IMR-90 (cell line): ENCODE results near the gene NHEJ1. TPM values are rescaled to one million over a fixed set of nuclear protein-coding genes. Genes with fewer than 3 reads are reported as not detected.
A peak's percentile ranks its signal among the peaks of the same experiment; 100 is the strongest.

Source experiments
- ATAC-seq: fragments of 200-7000 bp; cut with Tn5 transposase; 2 replicates; pipeline ENCODE4 v1.9.1; 2020; ENCODE audit warnings: low read depth, mild to moderate bottlenecking, moderate library complexity
- BruUV-seq: library from RNA; stranded (reverse); fragments of 400-500 nt; replicated peaks from 2 replicates; lab custom pipeline; 2021; lab: Mats Ljungman, UMichigan
- CTCF ChIA-PET: fragments of 300-600 bp; formaldehyde crosslinking; extraction: SDS; loops from one replicate; lab custom pipeline; 2021; ENCODE audit warnings: antibody characterized with exemption; lab: Yijun Ruan, JAX
- POLR2A ChIA-PET: fragments of 300-600 bp; sonication (Branson Sonifier 250); formaldehyde crosslinking; loops from one replicate; lab custom pipeline; 2022; ENCODE audit warnings: antibody characterized with exemption; ENCODE audit not compliant: unreplicated experiment; lab: Charles Lee
- DNase-seq: peaks from one replicate; pipeline ENCODE4 v3.0.0; 2013
- H2AFZ ChIP-seq: replicated peaks from 2 replicates; pipeline ENCODE3; 2013; ENCODE audit warnings: low read length, mild to moderate bottlenecking; ENCODE audit not compliant: poor library complexity
- H2AK5ac ChIP-seq: 2 replicates; pipeline ENCODE4 v1.6.1; 2013; ENCODE audit warnings: low read depth, low read length, inconsistent platforms
- H2AK9ac ChIP-seq: replicated peaks from 2 replicates; pipeline ENCODE3; 2013; ENCODE audit warnings: mild to moderate bottlenecking, low read depth, low read length, moderate library complexity; ENCODE audit not compliant: poor library complexity
- H2BK120ac ChIP-seq: 2 replicates; pipeline ENCODE4 v1.6.1; 2013; ENCODE audit warnings: low read depth, low read length, inconsistent platforms
- H2BK15ac ChIP-seq: 3 replicates; pipeline ENCODE4 v1.6.1; 2013; ENCODE audit warnings: low read depth, low read length, inconsistent platforms
- H2BK20ac ChIP-seq: 2 replicates; pipeline ENCODE4 v1.6.1; 2013; ENCODE audit warnings: low read depth, mild to moderate bottlenecking, inconsistent platforms, low read length, moderate library complexity
- H2BK5ac ChIP-seq: 2 replicates; pipeline ENCODE4 v1.6.1; 2013; ENCODE audit warnings: mild to moderate bottlenecking, low read depth, low read length, inconsistent platforms; ENCODE audit not compliant: poor library complexity, severe bottlenecking
- H3K14ac ChIP-seq: replicated peaks from 2 replicates; pipeline ENCODE4 v1.6.1; 2013; ENCODE audit warnings: low read depth, low read length, inconsistent platforms
- H3K18ac ChIP-seq: 2 replicates; pipeline ENCODE4 v1.6.1; 2013; ENCODE audit warnings: low read depth, low read length, control low read depth
- H3K23ac ChIP-seq: 2 replicates; pipeline ENCODE4 v1.6.1; 2013; ENCODE audit warnings: low read depth, low read length, inconsistent platforms
- H3K27ac ChIP-seq: 2 replicates; pipeline ENCODE4 v1.5.1; 2013; ENCODE audit warnings: mild to moderate bottlenecking, control low read depth, low read length; ENCODE audit not compliant: insufficient read depth
- H3K27me3 ChIP-seq: 2 replicates; pipeline ENCODE4 v1.6.1; 2013; ENCODE audit warnings: low read length; ENCODE audit not compliant: control insufficient read depth, insufficient read depth
- H3K36me3 ChIP-seq: 2 replicates; pipeline ENCODE4 v1.6.1; 2013; ENCODE audit warnings: low read length, mixed read lengths; ENCODE audit not compliant: control insufficient read depth, insufficient read depth
- H3K4ac ChIP-seq: 2 replicates; pipeline ENCODE4 v1.6.1; 2013; ENCODE audit warnings: low read depth, low read length, inconsistent platforms
- H3K4me1 ChIP-seq: 2 replicates; pipeline ENCODE4 v1.6.1; 2013; ENCODE audit warnings: low read length, mixed read lengths; ENCODE audit not compliant: control insufficient read depth, insufficient read depth
- H3K4me2 ChIP-seq: 2 replicates; pipeline ENCODE4 v1.6.1; 2013; ENCODE audit warnings: low read depth, mild to moderate bottlenecking, control low read depth, low read length, moderate library complexity
- H3K4me3 ChIP-seq: 2 replicates; pipeline ENCODE4 v1.5.1; 2013; ENCODE audit warnings: low read depth, mild to moderate bottlenecking, control low read depth, low read length, moderate library complexity; ENCODE audit not compliant: insufficient read depth
- H3K56ac ChIP-seq: 2 replicates; pipeline ENCODE4 v1.6.1; 2013; ENCODE audit warnings: low read length, inconsistent platforms; ENCODE audit not compliant: insufficient read depth; ENCODE audit errors: extremely low read depth
- H3K79me1 ChIP-seq, 2 experiments: 2 replicates each; pipeline ENCODE4 v1.6.1; 2013; ENCODE audit warnings: low read length in 2 of 2, inconsistent platforms in 1 of 2, low read depth in 1 of 2
- H3K9ac ChIP-seq: 2 replicates; pipeline ENCODE4 v1.6.1; 2013; ENCODE audit warnings: low read depth, low read length, control low read depth
- H3K9me1 ChIP-seq: 2 replicates; pipeline ENCODE4 v1.6.1; 2013; ENCODE audit warnings: low read length, inconsistent platforms; ENCODE audit not compliant: insufficient read depth
- H3K9me3 ChIP-seq: 2 replicates; pipeline ENCODE4 v1.6.1; 2013; ENCODE audit warnings: low read length; ENCODE audit not compliant: control insufficient read depth, insufficient read depth
- H4K20me1 ChIP-seq: 2 replicates; pipeline ENCODE4 v1.6.1; 2013; ENCODE audit warnings: low read length, inconsistent platforms; ENCODE audit not compliant: insufficient read depth
- H4K5ac ChIP-seq: 2 replicates; pipeline ENCODE4 v1.6.1; 2013; ENCODE audit warnings: mild to moderate bottlenecking, low read depth, low read length, control low read depth
- H4K8ac ChIP-seq, 2 experiments: 2 replicates each; pipeline ENCODE4 v1.6.1; 2013; ENCODE audit warnings: low read depth in 2 of 2, low read length in 2 of 2, control low read depth in 1 of 2, inconsistent platforms in 1 of 2
- H4K91ac ChIP-seq: 2 replicates; pipeline ENCODE4 v1.6.1; 2013; ENCODE audit warnings: low read depth, low read length, inconsistent platforms; ENCODE audit not compliant: insufficient read depth
- BHLHE40 ChIP-seq: fragments of 150-350 bp; IDR thresholded peaks from 2 replicates; pipeline ENCODE4 v1.6.1; 2016; ENCODE audit warnings: mild to moderate bottlenecking, low read depth, low read length
- CEBPB ChIP-seq: IDR thresholded peaks from 2 replicates; pipeline ENCODE4 v1.6.1; 2012; ENCODE audit warnings: low read depth, low read length, improper control_type of control experiment
- CHD1 ChIP-seq: IDR thresholded peaks from 2 replicates; pipeline ENCODE4 v1.6.1; 2012; ENCODE audit warnings: low read depth, low read length, improper control_type of control experiment
- CTCF ChIP-seq: conservative IDR thresholded peaks from 2 replicates; pipeline ENCODE4 v1.5.1; 2012; ENCODE audit warnings: mild to moderate bottlenecking, low read depth, low read length, improper control_type of control experiment
- ELK1 ChIP-seq: fragments of 150-350 bp; IDR thresholded peaks from 2 replicates; pipeline ENCODE4 v1.6.1; 2016; ENCODE audit warnings: low read depth, mild to moderate bottlenecking, low read length, moderate library complexity, borderline replicate concordance
- FOS ChIP-seq: fragments of 150-350 bp; IDR thresholded peaks from 2 replicates; pipeline ENCODE4 v1.6.1; 2016; ENCODE audit warnings: low read depth, low read length
- MAFK ChIP-seq: IDR thresholded peaks from 2 replicates; pipeline ENCODE4 v1.6.1; 2012; ENCODE audit warnings: low read depth, low read length, improper control_type of control experiment
- MAZ ChIP-seq: IDR thresholded peaks from 2 replicates; pipeline ENCODE4 v1.6.1; 2012; ENCODE audit warnings: low read depth, mild to moderate bottlenecking, low read length, improper control_type of control experiment, moderate library complexity, borderline replicate concordance
- MXI1 ChIP-seq: IDR thresholded peaks from 2 replicates; pipeline ENCODE4 v1.6.1; 2012; ENCODE audit warnings: low read depth, mild to moderate bottlenecking, low read length, moderate library complexity, borderline replicate concordance
- NFE2L2 ChIP-seq: fragments of 150-350 bp; IDR thresholded peaks from 2 replicates; pipeline ENCODE4 v1.6.1; 2016; ENCODE audit warnings: low read depth, mild to moderate bottlenecking, low read length
- POLR2A ChIP-seq: IDR thresholded peaks from 2 replicates; pipeline ENCODE4 v1.6.1; 2012; ENCODE audit warnings: mild to moderate bottlenecking, low read depth, low read length
- RAD21 ChIP-seq: IDR thresholded peaks from 2 replicates; pipeline ENCODE4 v1.6.1; 2012; ENCODE audit warnings: low read length, improper control_type of control experiment
- RCOR1 ChIP-seq: IDR thresholded peaks from 2 replicates; pipeline ENCODE4 v1.6.1; 2012; ENCODE audit warnings: mild to moderate bottlenecking, low read length, improper control_type of control experiment; ENCODE audit not compliant: insufficient replicate concordance
- RFX5 ChIP-seq: IDR thresholded peaks from 2 replicates; pipeline ENCODE4 v1.8.0; 2012; ENCODE audit warnings: low read depth, mild to moderate bottlenecking, low read length, moderate library complexity
- SMC3 ChIP-seq: fragments of 150-350 bp; IDR thresholded peaks from 2 replicates; pipeline ENCODE4 v1.6.1; 2016; ENCODE audit warnings: low read depth, mild to moderate bottlenecking, antibody characterized with exemption, low read length, moderate library complexity
- USF2 ChIP-seq: fragments of 150-350 bp; IDR thresholded peaks from 2 replicates; pipeline ENCODE4 v1.6.1; 2017; ENCODE audit warnings: mild to moderate bottlenecking, antibody characterized with exemption, low read length, low read depth
- WGBS, 2 experiments: methylation state at CpG; one replicate each; pipeline versions ENCODE4 v1.1.5 to v1.1.7; 2013; ENCODE audit warnings: missing lambda C conversion rate in 2 of 2; ENCODE audit not compliant: insufficient read length in 1 of 2; ENCODE audit errors: extremely low coverage in 2 of 2; 5-methylcytosine and 5-hydroxymethylcytosine counted together
- dilution Hi-C: fragments of 300-500 bp; cut with HindIII; formaldehyde crosslinking; loops from one replicate; pipeline ENCODE4 v1.14.3; 2018; ENCODE audit warnings: low sequenced_read_pairs; ENCODE audit not compliant: unreplicated experiment
- in situ Hi-C: fragments of 300-500 bp; cut with MboI; formaldehyde crosslinking; loops from 3 replicates; pipeline ENCODE4 v1.14.3; 2019; ENCODE audit warnings: low sequenced_read_pairs, inconsistent platforms, mixed read lengths
- intact Hi-C: fragments of 100-400 bp; cut with micrococcal nuclease; formaldehyde crosslinking; loops from 2 replicates; pipeline ENCODE4 v1.10.0; 2022
- polyA plus RNA-seq, 3 experiments: library from polyadenylated mRNA; depleted of rRNA; stranded (reverse); fragments of >200 nt; gene quantifications; 2 replicates each; pipeline ENCODE4 v1.2.3, GENCODE V29; 2012; ENCODE audit warnings: low replicate concordance in 1 of 3
- total RNA-seq: library from RNA; depleted of rRNA; stranded (reverse); fragments of >200 nt; gene quantifications from 2 replicates; pipeline ENCODE4 v1.2.3, GENCODE V29; 2012

The NHEJ1 gene
- total and polyA plus RNA-seq, 2 of the 4 experiments (the other 2 are of a cell fraction) = 12.5 to 23.1 TPM

- peak overlapping the region; percentile 86 for H3K27ac ChIP-seq
- H2BK120ac ChIP-seq = no peak overlapping the region
- H3K4me3 ChIP-seq = peak overlapping the region; percentile 51
- ATAC-seq (no peak), DNase-seq (no peak)
- peak overlapping the region; percentile 8; the same call in 1 of the 2 replicates for H3K18ac ChIP-seq
- H3K9me1 ChIP-seq = peaks cover 8% of the 10 kb centered on the region; the same call in 1 of the 2 replicates
- peak overlapping the region; percentile 77; the same call in 1 of the 2 replicates for H4K91ac ChIP-seq
- dilution Hi-C loops = no loop called here
- 12% methylated on average over 5 of the region's 7 CpGs; no CpG with 5 or more reads in 1 of the 2 experiments for WGBS, 2 experiments
- H3K56ac ChIP-seq = peak overlapping the region; percentile 52
- H3K23ac ChIP-seq = peak overlapping the region; percentile 88
- H3K4me1 ChIP-seq = peaks cover 16% of the 10 kb centered on the region
- peak overlapping the region; percentile 59 for H2AK5ac ChIP-seq
- H2AK9ac ChIP-seq = peak overlapping the region; percentile 95
- H3K4me2 ChIP-seq = peak overlapping the region; percentile 68
- peak overlapping the region; percentile 64 for H2BK5ac ChIP-seq
- in situ Hi-C loops = loop anchor here (5.0 kb wide), 1 partner anchor 34 kb away; the partner anchor contains the start of gene SLC23A3
- H3K14ac ChIP-seq = peak overlapping the region; percentile 96
- peak overlapping the region; percentile 8; the same call in 1 of the 3 replicates for H2BK15ac ChIP-seq
- no peak for TF ChIP-seq SMC3
- no peak for TF ChIP-seq USF2
- TF ChIP-seq MAZ = no peak
- TF ChIP-seq NFE2L2 = no peak
- TF ChIP-seq MXI1 = no peak
- no peak for TF ChIP-seq RFX5
- no peak for TF ChIP-seq CTCF
- TF ChIP-seq MAFK = no peak
- no peak for TF ChIP-seq RAD21
- TF ChIP-seq BHLHE40 = no peak
- TF ChIP-seq POLR2A = no peak
- TF ChIP-seq ELK1 = no peak
- TF ChIP-seq CEBPB = no peak
- no peak for TF ChIP-seq FOS
- TF ChIP-seq CHD1 = no peak
- no peak for TF ChIP-seq RCOR1
- peak overlapping the region; percentile 93 for H3K9ac ChIP-seq
- BruUV-seq = no TSS peak
- CTCF ChIA-PET = interaction anchor here (1.0 to 1.1 kb wide), 3 partner anchors 13 to 71 kb away, joined by 3 read pairs; partner anchors contain the start of gene ABCB6
- intact Hi-C loops = loop anchor here (1.0 to 2.0 kb wide), 2 partner anchors 29 to 46 kb away; partner anchors contain the start of genes CNPPD1 and NHEJ1
- H3K27me3 ChIP-seq = no peaks in the 10 kb centered on the region
- H3K36me3 ChIP-seq = peaks cover 22% of the 10 kb centered on the region
- peak overlapping the region; percentile 81 for H3K4ac ChIP-seq
- peaks cover 9% of the 10 kb centered on the region; the same call in 1 of the 2 replicates for H4K20me1 ChIP-seq
- H3K79me1 ChIP-seq = peaks cover 5 to 19% of the 10 kb centered on the region in 2 experiments; a peak in 3 of 4 replicates
- peak overlapping the region; percentile 23 for H4K5ac ChIP-seq
- no peaks in the 10 kb centered on the region for H3K9me3 ChIP-seq
- no peak overlapping the region for H2BK20ac ChIP-seq
- H4K8ac ChIP-seq = peak overlapping the region; percentile 50 to 89
- POLR2A ChIA-PET = no interaction called here
- H2AFZ ChIP-seq = peak overlapping the region; percentile 98
These were observed 45.3 kb upstream of the NHEJ1 start for GRCh38 chr2:219205981-219206327.
